HCT116 (cell line): ENCODE data around the gene EHD4. TPM values are rescaled to one million over a fixed set of nuclear protein-coding genes. Genes with fewer than 3 reads are reported as not detected.

ENCODE experiments used
- ATAC-seq: fragments of 200-7000 bp; cut with Tn5 transposase; 2 replicates; pipeline ENCODE4 v1.9.1; 2020; ENCODE audit warnings: mild to moderate bottlenecking, moderate library complexity
- BruUV-seq: library from RNA; stranded (reverse); fragments of 400-500 nt; replicated peaks from 2 replicates; lab custom pipeline; 2021; lab: Mats Ljungman, UMichigan
- CTCF ChIA-PET: fragments of 300-600 bp; sonication (Branson Sonifier 250); formaldehyde crosslinking; loops from one replicate; lab custom pipeline; 2021; ENCODE audit warnings: antibody characterized with exemption; lab: Charles Lee
- POLR2A ChIA-PET: fragments of 300-600, 350-600 bp; sonication (Branson Sonifier 250); formaldehyde crosslinking; loops from one replicate; lab custom pipeline; 2021; ENCODE audit warnings: antibody characterized with exemption; lab: Charles Lee
- RAD21 ChIA-PET, 2 experiments: fragments of 300-600 bp; sonication (Branson Sonifier 250); formaldehyde crosslinking; loops; one replicate each; lab custom pipeline; 2023; ENCODE audit warnings: low total read pairs in 2 of 2; ENCODE audit not compliant: uncharacterized antibody in 2 of 2, unreplicated experiment in 2 of 2, low non-redundant PET in 1 of 2; lab: Charles Lee
- DNase-seq: peaks from one replicate; pipeline ENCODE4 v3.0.0-alpha.2; 2010; ENCODE audit warnings: low read depth, low spot score
- H2AFZ ChIP-seq: fragments of 200-600 bp; shearing (Covaris generic), sonication (generic); 2 replicates; pipeline ENCODE4 v1.6.1; 2017; ENCODE audit warnings: low read depth, mixed run types, mixed read lengths, antibody characterized with exemption, low read length; ENCODE audit not compliant: poor library complexity, severe bottlenecking
- H3K27ac ChIP-seq: 2 replicates; pipeline ENCODE4 v1.5.1; 2012; ENCODE audit warnings: low read depth, low read length
- H3K27me3 ChIP-seq: fragments of 200-600 bp; sonication (generic); 2 replicates; pipeline ENCODE4 v1.6.1; 2016; ENCODE audit warnings: mixed run types, low read length, mixed read lengths; ENCODE audit not compliant: insufficient read depth
- H3K36me3 ChIP-seq, 2 experiments: fragments of 200-500 bp in 1 of 2; fragments of 200-600 bp in 1 of 2; sonication (Bioruptor generic) in 1 of 2; sonication (generic) in 1 of 2; 2 replicates each; pipeline versions ENCODE4 v1.5.1 to v1.6.1; 2014 to 2016; ENCODE audit warnings: low read length in 2 of 2, inconsistent platforms in 1 of 2, mixed read lengths in 1 of 2, mixed run types in 1 of 2; ENCODE audit not compliant: insufficient read depth in 2 of 2, control insufficient read depth in 1 of 2
- H3K4me1 ChIP-seq, 2 experiments: fragments of 200-600 bp in 1 of 2; sonication (generic) in 1 of 2; 2 replicates each; pipeline versions ENCODE4 v1.5.1 to v1.6.1; 2012 to 2017; ENCODE audit warnings: low read length in 2 of 2, inconsistent platforms in 1 of 2, mild to moderate bottlenecking in 1 of 2, mixed read lengths in 1 of 2, mixed run types in 1 of 2, moderate library complexity in 1 of 2; ENCODE audit not compliant: insufficient read depth in 2 of 2, control insufficient read depth in 1 of 2
- H3K4me2 ChIP-seq: fragments of 200-600 bp; sonication (generic); 2 replicates; pipeline ENCODE4 v1.6.1; 2017; ENCODE audit warnings: mixed run types, low read length, mixed read lengths
- H3K4me3 ChIP-seq, 2 experiments: fragments of 200-600 bp in 1 of 2; sonication (generic) in 1 of 2; replicated peaks in 1 of 2; 2 replicates each; pipeline ENCODE4 v1.5.1; 2011 to 2016; ENCODE audit warnings: low read length in 2 of 2, control low read depth in 1 of 2, low read depth in 1 of 2, mild to moderate bottlenecking in 1 of 2, mixed read lengths in 1 of 2, mixed run types in 1 of 2
- H3K79me2 ChIP-seq: fragments of 200-600 bp; sonication (generic); 2 replicates; pipeline ENCODE4 v1.6.1; 2017; ENCODE audit warnings: mild to moderate bottlenecking, mixed run types, low read length, moderate library complexity, mixed read lengths; ENCODE audit not compliant: insufficient read depth
- H3K9ac ChIP-seq: fragments of 200-600 bp; sonication (generic); 2 replicates; pipeline ENCODE4 v1.6.1; 2016; ENCODE audit warnings: low read length, mixed read lengths
- H3K9me2 ChIP-seq: fragments of 200-600 bp; sonication (generic), shearing (Covaris generic); 2 replicates; pipeline ENCODE4 v1.6.1; 2017; ENCODE audit warnings: mixed run types, mild to moderate bottlenecking, moderate library complexity; ENCODE audit not compliant: insufficient read depth
- H3K9me3 ChIP-seq, 2 experiments: fragments of 200-500 bp in 1 of 2; fragments of 200-600 bp in 1 of 2; sonication (Bioruptor generic) in 1 of 2; sonication (generic) in 1 of 2; 2 replicates each; pipeline ENCODE4 v1.6.1; 2014 to 2017; ENCODE audit warnings: low read length in 2 of 2, mixed read lengths in 2 of 2, inconsistent platforms in 1 of 2, low read depth in 1 of 2, mild to moderate bottlenecking in 1 of 2, mixed run types in 1 of 2, moderate library complexity in 1 of 2; ENCODE audit not compliant: control insufficient read depth in 1 of 2, insufficient read depth in 1 of 2
- H4K20me1 ChIP-seq: fragments of 200-600 bp; sonication (generic), shearing (Covaris generic); 2 replicates; pipeline ENCODE4 v1.6.1; 2017; ENCODE audit warnings: mixed run types, mild to moderate bottlenecking, moderate library complexity; ENCODE audit not compliant: insufficient read depth
- CBX3 ChIP-seq: IDR thresholded peaks from 2 replicates; pipeline ENCODE4 v1.6.1; 2012; ENCODE audit warnings: low read depth
- CEBPB ChIP-seq: IDR thresholded peaks from 2 replicates; pipeline ENCODE4 v1.6.1; 2012; ENCODE audit warnings: low read depth
- CTCF ChIP-seq, 3 experiments: fragments of 200-600 bp in 1 of 3; sonication (generic) in 1 of 3; IDR thresholded peaks in 2 of 3; conservative IDR thresholded peaks in 1 of 3; 2 replicates each; pipeline ENCODE4 v1.5.1; 2012 to 2017; ENCODE audit warnings: low read depth in 2 of 3, low read length in 2 of 3, antibody characterized with exemption in 1 of 3, borderline replicate concordance in 1 of 3, control low read depth in 1 of 3, mild to moderate bottlenecking in 1 of 3, mixed read lengths in 1 of 3, mixed run types in 1 of 3, moderate library complexity in 1 of 3; ENCODE audit not compliant: insufficient read depth in 1 of 3
- EGR1 ChIP-seq: IDR thresholded peaks from 2 replicates; pipeline ENCODE4 v1.6.1; 2012; ENCODE audit warnings: low read depth
- ELF1 ChIP-seq: IDR thresholded peaks from 2 replicates; pipeline ENCODE4 v1.6.1; 2012; ENCODE audit warnings: low read depth, borderline replicate concordance
- EZH2 ChIP-seq: fragments of 200-600 bp; sonication (generic); IDR thresholded peaks from 2 replicates; pipeline ENCODE4 v1.6.1; 2017; ENCODE audit warnings: antibody characterized with exemption, mixed run types
- EZH2phosphoT487 ChIP-seq: fragments of 200-600 bp; IDR thresholded peaks from 2 replicates; pipeline ENCODE4 v1.6.1; 2018; ENCODE audit warnings: antibody characterized with exemption, borderline replicate concordance
- FOSL1 ChIP-seq: IDR thresholded peaks from 2 replicates; pipeline ENCODE4 v1.6.1; 2012; ENCODE audit warnings: low read depth
- JUND ChIP-seq: IDR thresholded peaks from 2 replicates; pipeline ENCODE4 v1.6.1; 2012
- POLR2A ChIP-seq: IDR thresholded peaks from 2 replicates; pipeline ENCODE4 v1.7.0; 2011; ENCODE audit warnings: borderline replicate concordance; ENCODE audit not compliant: insufficient read depth, insufficient read length; ENCODE audit errors: extremely low read depth
- POLR2AphosphoS5 ChIP-seq: IDR thresholded peaks from 2 replicates; pipeline ENCODE4 v1.6.1; 2011; ENCODE audit warnings: mild to moderate bottlenecking, low read depth, low read length, moderate library complexity
- RAD21 ChIP-seq: IDR thresholded peaks from 2 replicates; pipeline ENCODE4 v1.6.1; 2012; ENCODE audit warnings: low read depth, mild to moderate bottlenecking
- SIN3A ChIP-seq: IDR thresholded peaks from 2 replicates; pipeline ENCODE4 v1.6.1; 2012; ENCODE audit warnings: low read depth
- SP1 ChIP-seq: IDR thresholded peaks from 2 replicates; pipeline ENCODE4 v1.6.1; 2012; ENCODE audit warnings: low read depth
- TCF7L2 ChIP-seq: IDR thresholded peaks from 2 replicates; pipeline ENCODE4 v1.7.0; 2011; ENCODE audit warnings: borderline replicate concordance, inconsistent platforms; ENCODE audit not compliant: insufficient read depth, insufficient read length; ENCODE audit errors: extremely low read depth
- ZBTB33 ChIP-seq: IDR thresholded peaks from 2 replicates; pipeline ENCODE4 v1.6.1; 2011; ENCODE audit warnings: mild to moderate bottlenecking, low read length, moderate library complexity; ENCODE audit not compliant: insufficient replicate concordance; ENCODE audit errors: extremely low read depth
- ZFX ChIP-seq: fragments of 450-650 bp; IDR thresholded peaks from 2 replicates; pipeline ENCODE4 v1.6.1; 2017
- intact Hi-C: fragments of 100-400 bp; cut with micrococcal nuclease; formaldehyde crosslinking; loops from 2 replicates; pipeline ENCODE4 v1.10.0; 2022
- total RNA-seq: library from RNA; stranded (reverse); gene quantifications from one replicate; pipeline ENCODE4 v1.2.1, GENCODE V29; 2021; ENCODE audit not compliant: unreplicated experiment
- TF ChIP-seq, protein P1 (sequence below): IDR thresholded peaks from 2 replicates; pipeline ENCODE4 v1.6.1; 2012
- TF ChIP-seq, protein P2 (sequence below): IDR thresholded peaks from 2 replicates; pipeline ENCODE4 v1.6.1; 2012; ENCODE audit warnings: low read depth

EHD4 gene
- total RNA-seq, 1 experiment from 2014 or later = 28.0 TPM

DNA sequence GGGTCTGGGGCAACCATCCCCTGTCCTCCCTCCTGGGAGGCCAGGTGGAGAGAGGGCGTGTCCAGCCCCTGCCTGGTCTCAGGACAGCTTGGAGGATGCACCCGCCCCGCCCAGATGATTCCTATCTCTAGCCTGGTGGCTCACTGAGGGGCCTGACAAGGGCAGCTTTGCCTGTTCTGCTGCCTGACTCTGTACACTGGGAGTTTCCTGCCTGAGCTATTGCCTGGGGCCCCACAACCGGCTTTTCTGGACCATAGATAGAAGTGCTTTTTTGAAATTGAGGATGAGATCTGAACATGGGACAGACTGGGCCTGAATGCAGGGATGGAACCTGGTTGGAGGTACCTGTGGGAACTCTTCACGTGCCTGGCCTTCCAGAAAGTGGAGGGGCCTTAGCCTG lies 49.2 kb upstream of the EHD4 start:
- ChIA-PET POLR2A (no interaction called here), CTCF (no interaction called here), RAD21 (no interaction called here)
- Histone ChIP-seq H3K27ac (no peak overlapping the region), H3K79me2 (no peaks in the 10 kb centered on the region), H3K27me3 (no peaks in the 10 kb centered on the region), H3K9ac (no peak overlapping the region), H3K4me3 (no peak overlapping the region), H3K4me1 (no peaks in the 10 kb centered on the region; a peak in 1 of 4 replicates), H4K20me1 (no peaks in the 10 kb centered on the region), H3K9me3 (peaks cover 0 to 4% of the 10 kb centered on the region in 2 experiments; a peak in 2 of 4 replicates), H3K36me3 (no peaks in the 10 kb centered on the region), H3K9me2 (no peaks in the 10 kb centered on the region), H2AFZ (no peak overlapping the region), H3K4me2 (no peak overlapping the region)
- DNase-seq = no peak
- ATAC-seq = no peak
- intact Hi-C loops = no loop called here
- no TSS peak for BruUV-seq
- TF ChIP-seq JUND (no peak), ELF1 (no peak), SP1 (no peak), CBX3 (no peak), CTCF (IDR thresholded peaks at IDR 0.05 in 2 of 3, conservative IDR thresholded peaks at IDR 0.05 in 1 of 3; ENCODE audit: borderline replicate concordance in 1 of 3, insufficient read depth in 1 of 3, low read depth in 2 of 3, low read length in 2 of 3) (no peak), RAD21 (no peak), SIN3A (no peak), POLR2A (no peak), FOSL1 (no peak), CEBPB (no peak), EZH2 (no peak), EZH2phosphoT487 (no peak), TCF7L2 (no peak), ZBTB33 (no peak), EGR1 (no peak), POLR2AphosphoS5 (no peak), ZFX (no peak)
- TF ChIP-seq, protein P1, sequence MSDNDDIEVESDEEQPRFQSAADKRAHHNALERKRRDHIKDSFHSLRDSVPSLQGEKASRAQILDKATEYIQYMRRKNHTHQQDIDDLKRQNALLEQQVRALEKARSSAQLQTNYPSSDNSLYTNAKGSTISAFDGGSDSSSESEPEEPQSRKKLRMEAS = no peak
- TF ChIP-seq, protein P2, sequence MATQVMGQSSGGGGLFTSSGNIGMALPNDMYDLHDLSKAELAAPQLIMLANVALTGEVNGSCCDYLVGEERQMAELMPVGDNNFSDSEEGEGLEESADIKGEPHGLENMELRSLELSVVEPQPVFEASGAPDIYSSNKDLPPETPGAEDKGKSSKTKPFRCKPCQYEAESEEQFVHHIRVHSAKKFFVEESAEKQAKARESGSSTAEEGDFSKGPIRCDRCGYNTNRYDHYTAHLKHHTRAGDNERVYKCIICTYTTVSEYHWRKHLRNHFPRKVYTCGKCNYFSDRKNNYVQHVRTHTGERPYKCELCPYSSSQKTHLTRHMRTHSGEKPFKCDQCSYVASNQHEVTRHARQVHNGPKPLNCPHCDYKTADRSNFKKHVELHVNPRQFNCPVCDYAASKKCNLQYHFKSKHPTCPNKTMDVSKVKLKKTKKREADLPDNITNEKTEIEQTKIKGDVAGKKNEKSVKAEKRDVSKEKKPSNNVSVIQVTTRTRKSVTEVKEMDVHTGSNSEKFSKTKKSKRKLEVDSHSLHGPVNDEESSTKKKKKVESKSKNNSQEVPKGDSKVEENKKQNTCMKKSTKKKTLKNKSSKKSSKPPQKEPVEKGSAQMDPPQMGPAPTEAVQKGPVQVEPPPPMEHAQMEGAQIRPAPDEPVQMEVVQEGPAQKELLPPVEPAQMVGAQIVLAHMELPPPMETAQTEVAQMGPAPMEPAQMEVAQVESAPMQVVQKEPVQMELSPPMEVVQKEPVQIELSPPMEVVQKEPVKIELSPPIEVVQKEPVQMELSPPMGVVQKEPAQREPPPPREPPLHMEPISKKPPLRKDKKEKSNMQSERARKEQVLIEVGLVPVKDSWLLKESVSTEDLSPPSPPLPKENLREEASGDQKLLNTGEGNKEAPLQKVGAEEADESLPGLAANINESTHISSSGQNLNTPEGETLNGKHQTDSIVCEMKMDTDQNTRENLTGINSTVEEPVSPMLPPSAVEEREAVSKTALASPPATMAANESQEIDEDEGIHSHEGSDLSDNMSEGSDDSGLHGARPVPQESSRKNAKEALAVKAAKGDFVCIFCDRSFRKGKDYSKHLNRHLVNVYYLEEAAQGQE = no peak
- TF ChIP-seq, all 23 proteins: peak for 0
